CD4-positive, alpha-beta T cell treated with Interleukin-4 for 1 hour (primary cell): ENCODE results near the gene DRGX.

Experiments
- DNase-seq, 2 donors: peaks; one replicate each; pipeline ENCODE4 v3.0.0-alpha.2; 2020 to 2022

The DRGX gene

GRCh38 chr10:49361178-49361554, 34.7 kb downstream of the DRGX start:
- no peak for DNase-seq

- DNase-seq = no peak
These were observed 35.4 kb downstream of the DRGX start for GRCh38 chr10:49360271-49361177.

- DNase-seq = no peak
These were observed 36.3 kb downstream of the DRGX start for GRCh38 chr10:49359349-49360270.

- no peak for DNase-seq
These were observed 38.0 kb downstream of the DRGX start for GRCh38 chr10:49357910-49358309.

- no peak for DNase-seq
These were observed 38.9 kb downstream of the DRGX start for GRCh38 chr10:49356944-49357343.

GRCh38 chr10:49356181-49356580, 39.7 kb downstream of the DRGX start:
- no peak for DNase-seq

GRCh38 chr10:49355221-49355620, 40.7 kb downstream of the DRGX start:
- no peak for DNase-seq

GRCh38 chr10:49354593-49354992, 41.3 kb downstream of the DRGX start:
- DNase-seq = no peak

GRCh38 chr10:49353895-49354566, 41.9 kb downstream of the DRGX start:
- DNase-seq = no peak

GRCh38 chr10:49353026-49353894, 42.6 kb downstream of the DRGX start:
- DNase-seq = no peak

- no peak for DNase-seq
These were observed 43.6 kb downstream of the DRGX start for GRCh38 chr10:49352323-49352722.

GRCh38 chr10:49351669-49352068, 44.2 kb downstream of the DRGX start:
- DNase-seq = no peak

GRCh38 chr10:49350846-49351532, 44.9 kb downstream of the DRGX start:
- no peak for DNase-seq

GRCh38 chr10:49350138-49350537, 45.8 kb downstream of the DRGX start:
- no peak for DNase-seq

- DNase-seq = no peak
These were observed 46.5 kb downstream of the DRGX start for GRCh38 chr10:49349390-49349789.

- no peak for DNase-seq
These were observed 47.3 kb downstream of the DRGX start for GRCh38 chr10:49348593-49348992.

GRCh38 chr10:49347827-49348226, 48.1 kb downstream of the DRGX start:
- no peak for DNase-seq

- no peak for DNase-seq
These were observed 48.5 kb downstream of the DRGX start for GRCh38 chr10:49347342-49347741.

- no peak for DNase-seq
These were observed 51.0 kb downstream of the DRGX start for GRCh38 chr10:49344840-49345239.

- DNase-seq = no peak
These were observed 57.3 kb downstream of the DRGX start for GRCh38 chr10:49338604-49339003.

GRCh38 chr10:49335364-49335972, 60.4 kb downstream of the DRGX start:
- DNase-seq = peak in 1 of 2 donors; percentile 23
